SU-DHL-6 (cell line): Measurements from ENCODE around the gene KLHL4.
"Not testable (repeated sequence)": the region's sequence is repeated elsewhere in the genome, so short reads cannot be mapped to it uniquely, and the experiment has no call there.

Source experiments
- H2AFZ ChIP-seq: fragments of 200-600 bp; sonication (generic); 2 replicates; pipeline ENCODE4 v1.6.1; 2014; ENCODE audit warnings: low read depth, mild to moderate bottlenecking, moderate library complexity, mixed read lengths, antibody characterized with exemption, low read length; ENCODE audit not compliant: severe bottlenecking
- H3F3A ChIP-seq: fragments of 200-600 bp; shearing (Covaris generic); 2 replicates; pipeline ENCODE4 v1.6.0; 2016; ENCODE audit warnings: antibody characterized with exemption, mild to moderate bottlenecking; ENCODE audit not compliant: insufficient read depth
- H3K27ac ChIP-seq: fragments of 200-600 bp; sonication (generic); 2 replicates; pipeline ENCODE4 v1.5.1; 2016; ENCODE audit warnings: low read depth, mild to moderate bottlenecking, low read length, moderate library complexity, mixed read lengths
- H3K27me3 ChIP-seq: fragments of 200-600 bp; sonication (generic), shearing (Covaris generic); 2 replicates; pipeline ENCODE4 v1.6.0; 2014; ENCODE audit warnings: mild to moderate bottlenecking, low read length
- H3K36me3 ChIP-seq: fragments of 200-600 bp; sonication (generic); 2 replicates; pipeline ENCODE4 v1.6.1; 2014; ENCODE audit warnings: mild to moderate bottlenecking, low read length, mixed read lengths
- H3K4me2 ChIP-seq: fragments of 300-600, 200-600 bp; shearing (Covaris generic), sonication (generic); 2 replicates; pipeline ENCODE4 v1.6.0; 2014; ENCODE audit warnings: low read length, low read depth, mild to moderate bottlenecking; ENCODE audit not compliant: poor library complexity, severe bottlenecking
- H3K4me3 ChIP-seq: fragments of 200-600 bp; sonication (generic); 2 replicates; pipeline ENCODE4 v1.5.1; 2014; ENCODE audit warnings: antibody characterized with exemption, low read length, mild to moderate bottlenecking, mixed read lengths; ENCODE audit not compliant: insufficient read depth, poor library complexity, severe bottlenecking
- H3K79me2 ChIP-seq: fragments of 200-600 bp; sonication (generic); 2 replicates; pipeline ENCODE4 v1.6.1; 2014; ENCODE audit warnings: mild to moderate bottlenecking, low read length, moderate library complexity; ENCODE audit not compliant: insufficient read depth
- H3K9ac ChIP-seq: fragments of 200-600 bp; sonication (generic); 2 replicates; pipeline ENCODE4 v1.7.0; 2014; ENCODE audit warnings: mild to moderate bottlenecking, low read length
- H3K9me2 ChIP-seq: fragments of 200-600 bp; sonication (generic); replicated peaks from 2 replicates; pipeline ENCODE4 v1.6.1; 2014; ENCODE audit warnings: low read length; ENCODE audit not compliant: insufficient read depth
- H3K9me3 ChIP-seq: fragments of 200-600 bp; sonication (generic); 2 replicates; pipeline ENCODE4 v1.6.1; 2014; ENCODE audit warnings: low read length, mixed read lengths; ENCODE audit not compliant: insufficient read depth
- H4K20me1 ChIP-seq: fragments of 200-600 bp; sonication (generic); 2 replicates; pipeline ENCODE4 v1.6.1; 2014; ENCODE audit warnings: low read depth, mild to moderate bottlenecking, antibody characterized with exemption, low read length, moderate library complexity, mixed read lengths
- EZH2phosphoT487 ChIP-seq: fragments of 200-600 bp; sonication (generic), shearing (Covaris generic); conservative IDR thresholded peaks from 2 replicates; pipeline ENCODE4 v1.6.1; 2018; ENCODE audit warnings: mild to moderate bottlenecking, antibody characterized with exemption, low read length, moderate library complexity, mixed read lengths
- TF ChIP-seq, protein P1 (sequence below): fragments of 200-600 bp; sonication (generic); IDR thresholded peaks from one replicate; pipeline ENCODE4 v1.5.1; 2017; ENCODE audit warnings: antibody characterized with exemption, mild to moderate bottlenecking, low read length, moderate library complexity; ENCODE audit not compliant: insufficient read depth, poor library complexity, severe bottlenecking

The KLHL4 gene, protein sequence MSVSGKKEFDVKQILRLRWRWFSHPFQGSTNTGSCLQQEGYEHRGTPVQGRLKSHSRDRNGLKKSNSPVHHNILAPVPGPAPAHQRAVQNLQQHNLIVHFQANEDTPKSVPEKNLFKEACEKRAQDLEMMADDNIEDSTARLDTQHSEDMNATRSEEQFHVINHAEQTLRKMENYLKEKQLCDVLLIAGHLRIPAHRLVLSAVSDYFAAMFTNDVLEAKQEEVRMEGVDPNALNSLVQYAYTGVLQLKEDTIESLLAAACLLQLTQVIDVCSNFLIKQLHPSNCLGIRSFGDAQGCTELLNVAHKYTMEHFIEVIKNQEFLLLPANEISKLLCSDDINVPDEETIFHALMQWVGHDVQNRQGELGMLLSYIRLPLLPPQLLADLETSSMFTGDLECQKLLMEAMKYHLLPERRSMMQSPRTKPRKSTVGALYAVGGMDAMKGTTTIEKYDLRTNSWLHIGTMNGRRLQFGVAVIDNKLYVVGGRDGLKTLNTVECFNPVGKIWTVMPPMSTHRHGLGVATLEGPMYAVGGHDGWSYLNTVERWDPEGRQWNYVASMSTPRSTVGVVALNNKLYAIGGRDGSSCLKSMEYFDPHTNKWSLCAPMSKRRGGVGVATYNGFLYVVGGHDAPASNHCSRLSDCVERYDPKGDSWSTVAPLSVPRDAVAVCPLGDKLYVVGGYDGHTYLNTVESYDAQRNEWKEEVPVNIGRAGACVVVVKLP

DNA sequence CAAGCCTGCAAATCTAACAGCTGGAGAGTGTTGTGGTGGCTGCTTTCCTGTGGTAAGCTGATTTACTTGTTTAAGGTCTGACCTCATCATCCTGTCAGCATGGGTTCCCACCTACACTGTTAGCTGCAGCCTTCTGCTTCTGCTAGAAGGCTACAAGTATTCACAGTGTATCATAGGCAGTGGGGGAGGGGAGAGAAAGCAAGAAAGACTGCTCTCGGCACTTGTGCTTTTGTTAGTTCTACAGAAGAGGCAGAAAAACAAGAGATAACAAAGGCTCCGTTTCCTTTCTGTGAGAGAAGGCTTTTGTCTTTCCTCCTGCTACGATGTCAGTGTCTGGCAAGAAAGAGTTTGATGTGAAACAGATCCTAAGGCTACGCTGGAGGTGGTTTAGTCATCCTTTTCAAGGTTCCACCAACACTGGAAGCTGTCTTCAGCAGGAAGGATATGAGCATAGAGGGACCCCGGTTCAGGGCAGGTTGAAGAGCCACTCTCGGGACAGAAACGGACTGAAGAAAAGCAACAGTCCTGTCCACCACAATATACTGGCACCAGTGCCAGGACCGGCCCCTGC, at the start of gene KLHL4:
Gene KLHL4, plus strand, starts transcription at position 232 of the 571 bp plus-strand sequence. Its CDS starts 92 bp downstream, at position 324.
- Histone ChIP-seq H3F3A (no peaks in the 10 kb centered on the region), H3K9me2 (no peaks in the 10 kb centered on the region), H3K9ac (no peak within 1 kb of the TSS), H2AFZ (no peak within 1 kb of the TSS), H4K20me1 (no peaks in the 10 kb centered on the region), H3K9me3 (no peaks in the 10 kb centered on the region), H3K4me2 (no peak within 1 kb of the TSS), H3K79me2 (no peaks in the 10 kb centered on the region), H3K27ac (no peak within 1 kb of the TSS), H3K4me3 (no peak within 1 kb of the TSS), H3K27me3 (no peaks in the 10 kb centered on the region), H3K36me3 (no peaks in the 10 kb centered on the region)
- no peak for TF ChIP-seq EZH2phosphoT487
- TF ChIP-seq, protein P1, sequence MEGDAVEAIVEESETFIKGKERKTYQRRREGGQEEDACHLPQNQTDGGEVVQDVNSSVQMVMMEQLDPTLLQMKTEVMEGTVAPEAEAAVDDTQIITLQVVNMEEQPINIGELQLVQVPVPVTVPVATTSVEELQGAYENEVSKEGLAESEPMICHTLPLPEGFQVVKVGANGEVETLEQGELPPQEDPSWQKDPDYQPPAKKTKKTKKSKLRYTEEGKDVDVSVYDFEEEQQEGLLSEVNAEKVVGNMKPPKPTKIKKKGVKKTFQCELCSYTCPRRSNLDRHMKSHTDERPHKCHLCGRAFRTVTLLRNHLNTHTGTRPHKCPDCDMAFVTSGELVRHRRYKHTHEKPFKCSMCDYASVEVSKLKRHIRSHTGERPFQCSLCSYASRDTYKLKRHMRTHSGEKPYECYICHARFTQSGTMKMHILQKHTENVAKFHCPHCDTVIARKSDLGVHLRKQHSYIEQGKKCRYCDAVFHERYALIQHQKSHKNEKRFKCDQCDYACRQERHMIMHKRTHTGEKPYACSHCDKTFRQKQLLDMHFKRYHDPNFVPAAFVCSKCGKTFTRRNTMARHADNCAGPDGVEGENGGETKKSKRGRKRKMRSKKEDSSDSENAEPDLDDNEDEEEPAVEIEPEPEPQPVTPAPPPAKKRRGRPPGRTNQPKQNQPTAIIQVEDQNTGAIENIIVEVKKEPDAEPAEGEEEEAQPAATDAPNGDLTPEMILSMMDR = no peak

DNA sequence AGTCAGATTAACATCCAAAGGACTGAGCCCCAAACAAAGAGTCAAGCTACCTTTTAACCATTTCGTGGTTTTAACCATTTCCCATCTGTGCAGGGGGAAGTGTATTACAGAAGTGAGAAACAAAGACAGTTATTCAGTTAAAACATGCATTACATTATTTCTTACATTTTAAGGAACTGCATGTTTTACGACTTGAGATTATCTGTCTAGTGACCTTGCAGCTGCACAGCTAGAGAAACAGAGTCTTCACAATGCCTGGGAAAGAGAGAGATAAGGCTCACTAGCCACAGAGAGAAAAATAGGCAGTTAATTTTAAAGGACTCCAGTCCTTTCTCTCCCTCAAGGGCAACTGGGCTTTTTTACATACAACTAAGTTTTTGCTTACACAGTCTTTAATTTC, 48.7 kb upstream of the KLHL4 start:
- Histone ChIP-seq H3K27me3 (no peaks in the 10 kb centered on the region), H3K9ac (no peak overlapping the region), H3K4me3 (no peak overlapping the region), H3K79me2 (no peaks in the 10 kb centered on the region), H3K9me2 (no peaks in the 10 kb centered on the region), H2AFZ (no peak overlapping the region), H4K20me1 (no peaks in the 10 kb centered on the region), H3F3A (no peaks in the 10 kb centered on the region), H3K4me2 (no peak overlapping the region), H3K9me3 (no peaks in the 10 kb centered on the region), H3K27ac (no peak overlapping the region), H3K36me3 (no peaks in the 10 kb centered on the region)
- TF ChIP-seq, protein P1 = no peak
- no peak for TF ChIP-seq EZH2phosphoT487

DNA sequence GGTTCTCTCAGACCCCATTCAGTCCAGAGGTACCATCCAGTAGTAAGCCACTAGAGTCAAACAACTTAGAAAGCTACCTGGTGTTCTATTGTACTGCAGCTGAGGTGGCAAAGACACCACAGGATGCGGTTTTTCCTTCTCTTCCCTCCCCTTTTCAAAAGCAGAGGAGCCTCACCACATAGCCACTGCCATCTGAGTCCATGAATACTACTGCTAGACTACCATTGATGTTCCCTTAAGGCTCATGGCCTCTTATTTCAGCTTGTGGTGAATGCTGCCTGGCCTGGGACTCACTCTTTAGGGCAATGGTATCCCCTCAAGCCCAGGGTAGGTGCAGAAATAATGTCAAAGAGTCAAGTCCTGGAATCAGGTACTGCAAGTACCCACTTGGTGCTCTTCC, 41.8 kb upstream of the KLHL4 start:
- H3K9ac ChIP-seq = no peak overlapping the region
- no peaks in the 10 kb centered on the region for H3K27me3 ChIP-seq
- no peaks in the 10 kb centered on the region for H3K9me2 ChIP-seq
- no peak for TF ChIP-seq EZH2phosphoT487
- TF ChIP-seq, protein P1 = no peak
- H4K20me1 ChIP-seq = no peaks in the 10 kb centered on the region
- H3K79me2 ChIP-seq = no peaks in the 10 kb centered on the region
- no peaks in the 10 kb centered on the region for H3F3A ChIP-seq
- no peak overlapping the region for H3K27ac ChIP-seq
- no peak overlapping the region for H3K4me3 ChIP-seq
- H3K9me3 ChIP-seq = no peaks in the 10 kb centered on the region
- no peak overlapping the region for H2AFZ ChIP-seq
- no peak overlapping the region for H3K4me2 ChIP-seq
- H3K36me3 ChIP-seq = no peaks in the 10 kb centered on the region

DNA sequence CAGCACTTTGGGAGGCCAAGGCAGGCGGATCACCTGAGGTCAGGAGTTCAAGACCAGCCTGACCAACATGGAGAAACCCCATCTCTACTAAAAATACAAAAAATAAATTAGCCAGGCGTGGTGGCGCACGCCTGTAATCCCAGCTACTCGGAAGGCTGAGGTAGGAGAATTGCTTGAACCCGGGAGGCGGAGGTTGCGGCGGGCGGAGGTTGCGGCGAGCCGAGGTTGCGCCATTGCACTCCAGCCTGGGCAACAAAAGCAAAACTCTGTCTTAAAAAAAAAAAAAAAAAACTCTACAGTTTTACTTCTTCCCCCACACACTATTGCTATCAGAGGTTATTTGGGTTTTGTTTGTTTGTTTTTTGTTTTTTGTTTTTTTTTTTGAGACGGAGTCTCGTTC, 38.9 kb upstream of the KLHL4 start:
- H3K4me2 ChIP-seq, H3K27ac ChIP-seq, H3K9ac ChIP-seq, H2AFZ ChIP-seq, H3K4me3 ChIP-seq, H4K20me1 ChIP-seq, H3K9me3 ChIP-seq, H3K9me2 ChIP-seq, H3K27me3 ChIP-seq, H3K36me3 ChIP-seq, H3K79me2 ChIP-seq, H3F3A ChIP-seq: not testable (repeated sequence)
